Endodermal cell (in vitro differentiated cells): ENCODE data around the gene NACAD. TPM values are rescaled to one million over a fixed set of nuclear protein-coding genes. Genes with fewer than 3 reads are reported as not detected.

Experiments
- DNase-seq: peaks from one replicate; pipeline ENCODE4 v3.0.0-alpha.2; 2017
- H3K27ac ChIP-seq: 2 replicates; pipeline ENCODE4 v1.5.1; 2013; ENCODE audit warnings: mild to moderate bottlenecking, low read depth, low read length, moderate library complexity
- H3K27me3 ChIP-seq: 2 replicates; pipeline ENCODE4 v1.6.1; 2013; ENCODE audit warnings: mild to moderate bottlenecking, low read length, moderate library complexity; ENCODE audit not compliant: insufficient read depth, control insufficient read depth, poor library complexity, severe bottlenecking
- H3K36me3 ChIP-seq: 2 replicates; pipeline ENCODE4 v1.7.0; 2013; ENCODE audit warnings: mild to moderate bottlenecking, low read length, moderate library complexity; ENCODE audit not compliant: control insufficient read depth, insufficient read depth
- H3K4me1 ChIP-seq: one replicate; pipeline ENCODE4 v1.7.0; 2013; ENCODE audit warnings: low read length; ENCODE audit not compliant: control insufficient read depth, insufficient read depth
- H3K4me3 ChIP-seq: 2 replicates; pipeline ENCODE4 v1.5.1; 2013; ENCODE audit warnings: mild to moderate bottlenecking, low read length, moderate library complexity
- H3K9ac ChIP-seq: 2 replicates; pipeline ENCODE4 v1.6.1; 2013; ENCODE audit warnings: mild to moderate bottlenecking, low read length, moderate library complexity; ENCODE audit not compliant: poor library complexity, severe bottlenecking; ENCODE audit errors: extremely low read depth
- H3K9me3 ChIP-seq: 2 replicates; pipeline ENCODE4 v1.6.1; 2013; ENCODE audit warnings: mild to moderate bottlenecking, low read length, moderate library complexity; ENCODE audit not compliant: control insufficient read depth
- H3K27ac Mint-ChIP-seq: 2 replicates; pipeline ENCODE4 v1.8.0; 2020; ENCODE audit warnings: mixed read lengths
- H3K27me3 Mint-ChIP-seq: 2 replicates; pipeline ENCODE4 v1.8.0; 2021; ENCODE audit warnings: mild to moderate bottlenecking, mixed read lengths; ENCODE audit not compliant: insufficient read depth
- H3K36me3 Mint-ChIP-seq: 2 replicates; pipeline ENCODE4 v1.8.0; 2020; ENCODE audit warnings: low read depth, mixed read lengths
- H3K4me1 Mint-ChIP-seq: 2 replicates; pipeline ENCODE4 v1.8.0; 2020; ENCODE audit warnings: mixed read lengths
- H3K4me3 Mint-ChIP-seq: 2 replicates; pipeline ENCODE4 v1.8.0; 2020; ENCODE audit warnings: mild to moderate bottlenecking, moderate library complexity, mixed read lengths
- H3K9me3 Mint-ChIP-seq: 2 replicates; pipeline ENCODE4 v1.8.0; 2020; ENCODE audit warnings: mild to moderate bottlenecking, mixed read lengths
- CTCF ChIP-seq: fragments of 200-600 bp; sonication (generic); conservative IDR thresholded peaks from 2 replicates; pipeline ENCODE4 v1.5.0; 2021; ENCODE audit warnings: antibody characterized with exemption, mild to moderate bottlenecking
- WGBS, 2 experiments: methylation state at CpG; one replicate each; pipeline versions ENCODE4 v1.1.5 to v1.1.7; 2013; ENCODE audit warnings: missing lambda C conversion rate in 2 of 2, mixed read lengths in 1 of 2; ENCODE audit not compliant: insufficient coverage in 1 of 2, insufficient read length in 1 of 2; 5-methylcytosine and 5-hydroxymethylcytosine counted together
- total RNA-seq, 2 donors: library from RNA; stranded (reverse); fragmentation: NEBNext Ultra II Directional in 1 of 2; extraction: Animal tissue kit (Norgen Biotek cat#: 25700) in 1 of 2; gene quantifications; 2 replicates in 1 of 2; 3 replicates in 1 of 2; pipeline ENCODE4 v1.2.1, GENCODE V29; 2021

Gene NACAD
- total RNA-seq, 2 donors from 2014 or later, result 5.8 to 6.7 TPM

GRCh38 chr7:45068236-45069023 lies 20.3 kb downstream of the NACAD start:
- no peak for TF ChIP-seq CTCF
- no peak for DNase-seq
- no peaks in the 10 kb centered on the region for H3K27me3 ChIP-seq

GRCh38 chr7:45067582-45067981 lies 21.2 kb downstream of the NACAD start:
- Histone ChIP-seq H3K9me3 (no peaks in the 10 kb centered on the region), H3K27me3 (no peaks in the 10 kb centered on the region), H3K9ac (no peak overlapping the region), H3K36me3 (peaks cover 70% of the 10 kb centered on the region), H3K4me3 (no peak overlapping the region), H3K4me1 (no peaks in the 10 kb centered on the region), H3K27ac (no peak overlapping the region)
- no peak for DNase-seq
- Mint-ChIP-seq H3K27me3 (no peaks in the 10 kb centered on the region), H3K9me3 (no peaks in the 10 kb centered on the region), H3K4me3 (no peak overlapping the region), H3K36me3 (peaks cover 43% of the 10 kb centered on the region), H3K27ac (no peak overlapping the region), H3K4me1 (no peaks in the 10 kb centered on the region)
- WGBS, 2 experiments, result 97 to 98% methylated on average over 3 of the region's 3 CpGs
- TF ChIP-seq CTCF, result no peak

More at GRCh38 chr7:45068236-45069023, 20.3 kb downstream of the NACAD start:
- Mint-ChIP-seq H3K4me1 (no peaks in the 10 kb centered on the region), H3K27me3 (no peaks in the 10 kb centered on the region), H3K27ac (no peak overlapping the region), H3K36me3 (peaks cover 47% of the 10 kb centered on the region), H3K9me3 (no peaks in the 10 kb centered on the region), H3K4me3 (no peak overlapping the region)
- 96 to 97% methylated on average over 13 to 15 of the region's 15 CpGs for WGBS, 2 experiments
- Histone ChIP-seq H3K9me3 (no peaks in the 10 kb centered on the region), H3K27ac (no peak overlapping the region), H3K4me3 (no peak overlapping the region), H3K36me3 (peaks cover 73% of the 10 kb centered on the region), H3K4me1 (no peaks in the 10 kb centered on the region), H3K9ac (no peak overlapping the region)

GRCh38 chr7:45066409-45066808 lies 22.4 kb downstream of the NACAD start:
- no peaks in the 10 kb centered on the region for H3K4me1 Mint-ChIP-seq
- Histone ChIP-seq H3K4me3 (no peak overlapping the region), H3K27ac (no peak overlapping the region), H3K27me3 (no peaks in the 10 kb centered on the region), H3K4me1 (no peaks in the 10 kb centered on the region), H3K36me3 (peaks cover 61% of the 10 kb centered on the region), H3K9ac (no peak overlapping the region), H3K9me3 (no peaks in the 10 kb centered on the region)
- no peak for DNase-seq
- no peaks in the 10 kb centered on the region for H3K27me3 Mint-ChIP-seq
- 84 to 97% methylated on average over 3 to 7 of the region's 7 CpGs for WGBS, 2 experiments
- H3K9me3 Mint-ChIP-seq, result no peaks in the 10 kb centered on the region
- TF ChIP-seq CTCF, result no peak
- H3K4me3 Mint-ChIP-seq, result no peak overlapping the region
- H3K36me3 Mint-ChIP-seq, result peaks cover 40% of the 10 kb centered on the region
- no peak overlapping the region for H3K27ac Mint-ChIP-seq
